Measurements from ENCODE around the gene HSD11B1L. TPM values are rescaled to one million over a fixed set of nuclear protein-coding genes. Genes with fewer than 3 reads are reported as not detected.

Gene HSD11B1L
- total RNA-seq, 1 experiment from 2014 or later: 10.9 TPM

DNA sequence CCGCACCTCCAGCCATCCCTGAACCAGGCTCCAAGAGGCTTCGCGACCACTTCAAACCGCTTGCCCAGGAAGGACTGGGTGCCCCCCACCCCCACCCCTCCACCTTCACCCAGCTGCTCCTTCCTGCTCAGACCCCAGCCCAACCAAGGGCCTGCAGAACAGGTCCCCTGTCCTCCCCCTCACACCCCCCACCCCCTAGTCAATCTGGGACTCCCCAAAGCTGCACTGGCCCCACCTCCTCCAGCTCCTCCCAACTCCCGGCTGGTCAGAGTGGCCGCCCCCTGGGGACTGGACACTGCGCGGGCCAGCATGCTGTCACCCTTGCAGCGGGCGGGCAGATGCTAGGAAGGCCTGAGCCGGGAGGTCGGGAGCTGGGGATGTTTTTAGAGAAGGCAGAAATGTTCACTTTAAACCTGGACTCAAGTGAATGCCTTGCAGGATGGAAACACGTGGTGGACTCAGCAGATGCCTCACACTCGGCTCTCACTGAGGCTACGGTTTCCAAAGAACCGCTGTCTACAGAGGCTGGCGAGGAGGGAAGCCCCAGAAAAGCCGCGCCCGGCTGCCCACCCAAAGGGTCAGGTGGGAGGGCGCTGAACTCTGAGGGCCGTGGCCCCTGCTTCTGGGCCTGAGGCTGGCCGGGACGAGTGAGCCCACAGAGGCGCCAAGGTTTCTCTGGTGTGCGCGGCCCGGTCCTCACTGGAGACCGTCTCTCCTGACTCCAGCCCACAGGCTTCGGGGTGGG lies 17.2 kb downstream of the HSD11B1L start:
- H3K4me1 ChIP-seq (ENCODE audit: insufficient read depth, low read length): 0 out of 2 replicates have a peak, but pooled peaks cover under 1% of the 10 kb centered on the region
- H3K4me2 ChIP-seq (ENCODE audit: low read length): no peak overlapping the region
- peaks cover 53% of the 10 kb centered on the region for H3K36me3 ChIP-seq (ENCODE audit: low read depth, low read length)
- POLR2A ChIA-PET (ENCODE audit: unreplicated experiment): no interaction called here
- no peaks in the 10 kb centered on the region for H3K9me2 ChIP-seq (replicated peaks; ENCODE audit: low read length)
- intact Hi-C loops (cut with micrococcal nuclease): no loop called here
- H3K4me3 ChIP-seq (ENCODE audit: low read length): no peak overlapping the region
- no peak overlapping the region for H3K27ac ChIP-seq (ENCODE audit: low read length)
- H2AFZ ChIP-seq (ENCODE audit: low read length): no peak overlapping the region
- CTCF ChIA-PET: no interaction called here
- ATAC-seq: no peak; the same call in 1 of the 2 replicates
- peaks cover under 1% of the 10 kb centered on the region for H3F3A ChIP-seq (ENCODE audit: low read length, unreplicated experiment)
- no TSS peak for BruUV-seq (replicated peaks)
- H3K9ac ChIP-seq (ENCODE audit: low read length): no peak overlapping the region
- TF ChIP-seq, protein P1, sequence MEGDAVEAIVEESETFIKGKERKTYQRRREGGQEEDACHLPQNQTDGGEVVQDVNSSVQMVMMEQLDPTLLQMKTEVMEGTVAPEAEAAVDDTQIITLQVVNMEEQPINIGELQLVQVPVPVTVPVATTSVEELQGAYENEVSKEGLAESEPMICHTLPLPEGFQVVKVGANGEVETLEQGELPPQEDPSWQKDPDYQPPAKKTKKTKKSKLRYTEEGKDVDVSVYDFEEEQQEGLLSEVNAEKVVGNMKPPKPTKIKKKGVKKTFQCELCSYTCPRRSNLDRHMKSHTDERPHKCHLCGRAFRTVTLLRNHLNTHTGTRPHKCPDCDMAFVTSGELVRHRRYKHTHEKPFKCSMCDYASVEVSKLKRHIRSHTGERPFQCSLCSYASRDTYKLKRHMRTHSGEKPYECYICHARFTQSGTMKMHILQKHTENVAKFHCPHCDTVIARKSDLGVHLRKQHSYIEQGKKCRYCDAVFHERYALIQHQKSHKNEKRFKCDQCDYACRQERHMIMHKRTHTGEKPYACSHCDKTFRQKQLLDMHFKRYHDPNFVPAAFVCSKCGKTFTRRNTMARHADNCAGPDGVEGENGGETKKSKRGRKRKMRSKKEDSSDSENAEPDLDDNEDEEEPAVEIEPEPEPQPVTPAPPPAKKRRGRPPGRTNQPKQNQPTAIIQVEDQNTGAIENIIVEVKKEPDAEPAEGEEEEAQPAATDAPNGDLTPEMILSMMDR (conservative IDR thresholded peaks at IDR 0.05; ENCODE audit: low read depth, low read length): no peak
- TF ChIP-seq EZH2 (IDR thresholded peaks at IDR 0.05; ENCODE audit: low read length, unreplicated experiment) (no peak), EZH2phosphoT487 (IDR thresholded peaks at IDR 0.05; ENCODE audit: borderline replicate concordance, low read length) (no peak)
- peaks cover 33% of the 10 kb centered on the region for H4K20me1 ChIP-seq (ENCODE audit: low read length)
- H3K79me2 ChIP-seq (ENCODE audit: low read length): peaks cover 23% of the 10 kb centered on the region
- H3K9me3 ChIP-seq (ENCODE audit: low read length): no peaks in the 10 kb centered on the region
- no peaks in the 10 kb centered on the region for H3K27me3 ChIP-seq (ENCODE audit: low read length)
- no peak for DNase-seq

DNA sequence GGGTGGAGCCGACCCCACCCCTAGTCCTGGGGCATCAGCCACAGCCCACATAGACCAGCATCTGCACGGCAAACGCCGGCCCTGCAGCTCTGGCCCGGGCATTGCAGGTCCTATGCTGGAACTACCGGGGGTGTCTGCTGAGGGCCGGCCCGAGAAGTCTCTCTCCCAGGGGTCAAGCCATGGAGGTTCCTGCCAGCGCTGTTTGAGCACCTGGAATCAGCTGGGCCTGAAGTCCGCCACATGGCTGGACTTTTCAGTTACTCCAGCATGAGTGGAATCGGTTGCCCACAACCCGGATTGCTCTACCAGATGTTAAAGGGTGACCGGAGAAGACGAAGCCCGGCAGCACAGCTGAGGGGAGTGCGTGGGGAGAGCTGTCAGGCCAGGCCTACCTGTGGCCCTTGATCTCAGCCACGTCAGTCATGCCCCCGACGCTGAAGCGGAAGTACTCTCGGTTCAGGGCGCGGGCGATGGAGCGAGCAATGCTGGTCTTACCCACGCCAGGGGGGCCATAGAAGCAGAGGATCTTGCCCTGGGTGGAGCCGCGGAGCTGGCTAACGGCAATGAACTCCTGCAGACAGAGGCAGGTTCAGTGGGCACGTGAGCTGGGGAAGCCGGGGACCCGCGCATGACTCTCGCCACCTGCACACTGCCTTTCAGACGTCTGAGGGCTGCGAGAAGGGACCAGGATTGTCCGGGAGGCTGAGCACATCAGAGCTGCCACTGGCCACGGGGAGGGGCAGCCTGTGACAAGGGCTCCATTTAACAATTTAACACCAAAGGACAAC lies 18.0 kb downstream of the HSD11B1L start:
- Histone ChIP-seq H4K20me1 (ENCODE audit: low read length) (peaks cover 25% of the 10 kb centered on the region; the same call in 1 of the 2 replicates), H2AFZ (ENCODE audit: low read length) (no peak overlapping the region), H3K4me2 (ENCODE audit: low read length) (no peak overlapping the region), H3K9me3 (ENCODE audit: low read length) (no peaks in the 10 kb centered on the region), H3K4me3 (ENCODE audit: low read length) (no peak overlapping the region), H3K36me3 (ENCODE audit: low read depth, low read length) (peaks cover 51% of the 10 kb centered on the region), H3K9me2 (replicated peaks; ENCODE audit: low read length) (no peaks in the 10 kb centered on the region), H3K9ac (ENCODE audit: low read length) (no peak overlapping the region), H3K27ac (ENCODE audit: low read length) (no peak overlapping the region), H3K27me3 (ENCODE audit: low read length) (no peaks in the 10 kb centered on the region), H3K79me2 (ENCODE audit: low read length) (peaks cover 15% of the 10 kb centered on the region), H3F3A (ENCODE audit: low read length, unreplicated experiment) (no peaks in the 10 kb centered on the region), H3K4me1 (ENCODE audit: insufficient read depth, low read length) (0 out of 2 replicates have a peak, but pooled peaks cover 6% of the 10 kb centered on the region)
- TF ChIP-seq, protein P1 (conservative IDR thresholded peaks at IDR 0.05; ENCODE audit: low read depth, low read length): no peak
- TF ChIP-seq EZH2 (IDR thresholded peaks at IDR 0.05; ENCODE audit: low read length, unreplicated experiment) (no peak), EZH2phosphoT487 (IDR thresholded peaks at IDR 0.05; ENCODE audit: borderline replicate concordance, low read length) (no peak)
- ChIA-PET POLR2A (ENCODE audit: unreplicated experiment) (no interaction called here), CTCF (no interaction called here)
- intact Hi-C loops (cut with micrococcal nuclease): no loop called here
- BruUV-seq (replicated peaks): no TSS peak
- DNase-seq (no peak), ATAC-seq (no peak)
